ENCODE results near the gene SDC1. TPM values are rescaled to one million over a fixed set of nuclear protein-coding genes. Genes with fewer than 3 reads are reported as not detected.

Gene SDC1
- total RNA-seq, 4 donors from 2014 or later = 103 to 192 (median 127) TPM

DNA sequence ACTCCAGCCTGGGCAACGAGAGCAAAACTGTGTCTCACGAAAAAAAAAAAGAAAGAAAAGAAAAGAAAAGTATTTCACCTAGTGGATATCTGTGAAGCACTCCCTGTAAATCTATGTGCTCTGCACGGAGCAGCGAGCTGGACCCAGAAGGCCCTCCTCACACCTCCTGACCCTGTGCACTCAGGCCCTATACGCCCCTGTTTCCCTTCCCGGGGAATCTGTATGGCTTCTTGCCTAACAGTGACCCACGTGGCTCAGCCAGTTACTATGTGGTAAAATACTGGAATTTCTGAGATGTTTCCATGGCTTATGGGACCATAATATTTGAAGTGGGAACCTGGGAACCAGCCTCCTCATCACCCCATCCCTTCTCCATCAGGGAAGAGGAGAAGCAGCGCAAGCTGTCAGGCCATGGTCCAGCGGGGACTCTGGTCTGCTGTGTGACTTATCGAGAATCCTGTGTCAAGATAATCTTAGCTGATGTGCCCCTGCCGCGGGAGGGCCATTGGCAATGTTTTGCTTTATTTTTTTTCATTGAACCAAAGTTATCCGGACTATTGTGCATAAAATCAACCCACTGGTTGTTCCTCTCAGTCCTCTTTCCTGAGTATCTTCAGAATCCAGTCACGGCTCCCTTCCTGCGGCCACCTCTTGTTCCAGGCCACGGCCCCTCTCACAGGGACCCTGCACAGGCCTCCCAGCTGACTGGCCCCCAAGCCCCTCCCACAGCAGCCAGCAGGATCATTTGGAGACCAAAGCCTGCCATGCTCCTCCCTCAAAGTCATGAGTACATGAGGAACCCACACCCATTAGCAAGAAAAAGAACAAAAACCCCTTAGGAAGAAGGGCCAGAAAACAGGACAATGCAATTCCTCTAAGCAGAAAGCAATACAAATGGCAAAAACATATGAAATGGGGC, 30.6 kb downstream of the SDC1 start:
- intact Hi-C loops (cut with DNase I; ENCODE audit: low total_unique reads) = loop anchor here (5.0 kb wide), 1 partner anchor 1303 kb away; no protein-coding TSS in a partner anchor

DNA sequence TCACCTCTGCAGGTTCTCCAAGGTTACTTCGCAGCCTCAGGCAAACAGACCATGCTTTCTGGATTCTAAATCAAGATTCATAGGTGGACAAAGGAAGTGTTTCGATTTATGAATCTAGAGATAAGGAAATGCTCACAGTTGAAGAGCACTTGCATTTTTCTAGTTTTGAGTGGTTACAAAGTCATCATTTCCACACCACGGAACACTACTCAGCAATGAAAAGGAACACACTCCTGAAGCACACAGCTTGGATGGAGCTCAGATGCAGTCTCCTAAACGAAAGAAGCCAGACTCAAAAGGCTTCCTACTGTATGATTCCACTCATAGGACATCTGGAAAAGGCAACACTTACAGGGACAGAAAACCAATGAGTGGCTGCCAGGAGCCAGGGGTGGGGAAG, 31.7 kb downstream of the SDC1 start:
- TF ChIP-seq EP300 (IDR thresholded peaks at IDR 0.05; ENCODE audit: low read depth) (no peak), POLR2AphosphoS5 (IDR thresholded peaks at IDR 0.05) (no peak), POLR2A (IDR thresholded peaks at IDR 0.05) (no peak)
- TF ChIP-seq, protein P1, sequence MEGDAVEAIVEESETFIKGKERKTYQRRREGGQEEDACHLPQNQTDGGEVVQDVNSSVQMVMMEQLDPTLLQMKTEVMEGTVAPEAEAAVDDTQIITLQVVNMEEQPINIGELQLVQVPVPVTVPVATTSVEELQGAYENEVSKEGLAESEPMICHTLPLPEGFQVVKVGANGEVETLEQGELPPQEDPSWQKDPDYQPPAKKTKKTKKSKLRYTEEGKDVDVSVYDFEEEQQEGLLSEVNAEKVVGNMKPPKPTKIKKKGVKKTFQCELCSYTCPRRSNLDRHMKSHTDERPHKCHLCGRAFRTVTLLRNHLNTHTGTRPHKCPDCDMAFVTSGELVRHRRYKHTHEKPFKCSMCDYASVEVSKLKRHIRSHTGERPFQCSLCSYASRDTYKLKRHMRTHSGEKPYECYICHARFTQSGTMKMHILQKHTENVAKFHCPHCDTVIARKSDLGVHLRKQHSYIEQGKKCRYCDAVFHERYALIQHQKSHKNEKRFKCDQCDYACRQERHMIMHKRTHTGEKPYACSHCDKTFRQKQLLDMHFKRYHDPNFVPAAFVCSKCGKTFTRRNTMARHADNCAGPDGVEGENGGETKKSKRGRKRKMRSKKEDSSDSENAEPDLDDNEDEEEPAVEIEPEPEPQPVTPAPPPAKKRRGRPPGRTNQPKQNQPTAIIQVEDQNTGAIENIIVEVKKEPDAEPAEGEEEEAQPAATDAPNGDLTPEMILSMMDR (IDR thresholded peaks at IDR 0.05) = no peak
- intact Hi-C loops (cut with DNase I; ENCODE audit: low total_unique reads) = loop anchor here (5.0 kb wide), 1 partner anchor 1304 kb away; no protein-coding TSS in a partner anchor
- Histone ChIP-seq H3K27me3 (no peaks in the 10 kb centered on the region), H3K4me3 (no peak overlapping the region), H3K27ac (no peak overlapping the region), H3K36me3 (no peaks in the 10 kb centered on the region), H3K9me3 (no peaks in the 10 kb centered on the region), H3K4me1 (peaks cover 11 to 38% (median 27%) of the 10 kb centered on the region in 4 donors)
- in situ Hi-C loops (cut with MboI; ENCODE audit: low pct_ligation_motif_present in 1 of 4, low pct_unique_long_range_greater_than_20kb in 1 of 4, low sequenced_read_pairs in 3 of 4) = no loop called here
- WGBS, 2 donors (ENCODE audit: low coverage in 1 of 2) = 78% methylated on average over 4 of the region's 4 CpGs; no CpG with 5 or more reads in 1 of the 2 donors
- no peak for DNase-seq

More for the DNA sequence above, 30.6 kb downstream of the SDC1 start:
- Histone ChIP-seq H3K27ac (peak overlapping the region; percentile 85 to 87 (median 86)), H3K36me3 (no peaks in the 10 kb centered on the region), H3K4me1 (peaks cover 11 to 50% (median 36%) of the 10 kb centered on the region in 4 donors), H3K27me3 (no peaks in the 10 kb centered on the region), H3K4me3 (peak overlapping the region in 1 of 4 donors; percentile 36), H3K9me3 (no peaks in the 10 kb centered on the region)
- DNase-seq = no peak
- TF ChIP-seq, protein P1 (IDR thresholded peaks at IDR 0.05) = no peak
- no peak for TF ChIP-seq POLR2AphosphoS5 (IDR thresholded peaks at IDR 0.05)
- TF ChIP-seq EP300 (IDR thresholded peaks at IDR 0.05; ENCODE audit: low read depth) = no peak
- TF ChIP-seq POLR2A (IDR thresholded peaks at IDR 0.05) = no peak
- WGBS, 2 donors (ENCODE audit: low coverage in 1 of 2) = 89 to 91% methylated on average over 13 to 16 of the region's 16 CpGs
- in situ Hi-C loops (cut with MboI; ENCODE audit: low pct_ligation_motif_present in 1 of 4, low pct_unique_long_range_greater_than_20kb in 1 of 4, low sequenced_read_pairs in 3 of 4) = no loop called here

DNA sequence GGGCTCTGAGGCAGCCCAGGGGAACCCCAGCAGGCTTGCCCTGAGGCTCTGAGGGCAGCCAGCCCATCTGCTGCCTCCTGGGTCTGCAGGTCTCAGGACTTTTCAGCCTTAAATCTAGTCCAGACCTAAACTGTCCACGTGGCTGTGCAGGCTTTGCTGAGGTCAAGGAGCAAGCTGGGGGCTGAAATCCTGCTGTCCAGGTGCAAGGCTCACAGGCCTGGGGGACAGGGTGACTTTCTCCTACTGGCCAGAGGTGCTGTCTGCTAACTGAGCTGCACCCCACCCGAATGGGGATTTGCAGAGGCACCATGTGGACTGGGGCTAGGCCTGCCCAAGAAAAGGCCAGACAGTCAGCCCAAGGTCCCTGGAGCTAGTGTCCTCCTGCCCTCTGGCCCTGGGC, 32.1 kb downstream of the SDC1 start:
- no peaks in the 10 kb centered on the region for H3K27me3 ChIP-seq
- in situ Hi-C loops (cut with MboI; ENCODE audit: low pct_ligation_motif_present in 1 of 4, low pct_unique_long_range_greater_than_20kb in 1 of 4, low sequenced_read_pairs in 3 of 4) = no loop called here
- no peak overlapping the region for H3K4me3 ChIP-seq
- intact Hi-C loops (cut with DNase I; ENCODE audit: low total_unique reads) = loop anchor here (5.0 kb wide), 1 partner anchor 1305 kb away; no protein-coding TSS in a partner anchor
- no peak for DNase-seq
- TF ChIP-seq EP300 (IDR thresholded peaks at IDR 0.05; ENCODE audit: low read depth) = no peak
- TF ChIP-seq, protein P1 (IDR thresholded peaks at IDR 0.05) = no peak
- no peak for TF ChIP-seq POLR2A (IDR thresholded peaks at IDR 0.05)
- TF ChIP-seq POLR2AphosphoS5 (IDR thresholded peaks at IDR 0.05) = no peak
- H3K36me3 ChIP-seq = no peaks in the 10 kb centered on the region
- no peaks in the 10 kb centered on the region for H3K9me3 ChIP-seq
- 48% methylated on average over 2 of the region's 2 CpGs; no CpG with 5 or more reads in 1 of the 2 donors for WGBS, 2 donors (ENCODE audit: low coverage in 1 of 2)
- H3K27ac ChIP-seq = no peak overlapping the region
- H3K4me1 ChIP-seq = peaks cover 11 to 36% (median 23%) of the 10 kb centered on the region in 4 donors
